Immature natural killer cell (primary cell): ENCODE results near the gene SSTR3. TPM values are rescaled to one million over a fixed set of nuclear protein-coding genes. Genes with fewer than 3 reads are reported as not detected.

Experiments used
- DNase-seq, 3 donors: peaks; one replicate each; pipeline ENCODE4 v3.0.0; 2022; ENCODE audit warnings: mixed read lengths in 1 of 3
- H3K27ac Mint-ChIP-seq, 6 donors: one replicate each; pipeline ENCODE4 v1.8.0; 2020; ENCODE audit warnings: mixed read lengths in 6 of 6, mild to moderate bottlenecking in 5 of 6, inconsistent platforms in 4 of 6, moderate library complexity in 3 of 6
- H3K27me3 Mint-ChIP-seq, 3 donors: one replicate each; pipeline ENCODE4 v1.8.0; 2020 to 2021; ENCODE audit warnings: low read depth in 3 of 3, mild to moderate bottlenecking in 3 of 3, mixed read lengths in 3 of 3, moderate library complexity in 3 of 3, inconsistent platforms in 1 of 3
- H3K36me3 Mint-ChIP-seq, 3 donors: one replicate each; pipeline ENCODE4 v1.8.0; 2020; ENCODE audit warnings: mixed read lengths in 3 of 3, inconsistent platforms in 2 of 3, mild to moderate bottlenecking in 2 of 3
- H3K4me1 Mint-ChIP-seq, 2 donors: one replicate each; pipeline ENCODE4 v1.8.0; 2020; ENCODE audit warnings: inconsistent platforms in 2 of 2, mild to moderate bottlenecking in 2 of 2, mixed read lengths in 2 of 2, moderate library complexity in 1 of 2
- H3K4me3 Mint-ChIP-seq, 5 donors: one replicate each; pipeline ENCODE4 v1.8.0; 2020; ENCODE audit warnings: mild to moderate bottlenecking in 5 of 5, mixed read lengths in 5 of 5, inconsistent platforms in 3 of 5, moderate library complexity in 3 of 5
- H3K9me3 Mint-ChIP-seq, 6 donors: one replicate each; pipeline ENCODE4 v1.8.0; 2020; ENCODE audit warnings: mild to moderate bottlenecking in 6 of 6, mixed read lengths in 6 of 6, inconsistent platforms in 4 of 6, moderate library complexity in 3 of 6
- polyA plus RNA-seq, 3 donors: library from polyadenylated mRNA; unstranded; fragments of 300-500 nt; fragmentation: Illumina TruSeq; gene quantifications; one replicate each; pipeline ENCODE4 v1.2.3, GENCODE V29; 2021

SSTR3 gene
- polyA plus RNA-seq, 3 donors from 2014 or later, result not detected

GRCh38 chr22:37229012-37229804 lies 16.9 kb upstream of the SSTR3 start:
- no peaks in the 10 kb centered on the region for H3K9me3 Mint-ChIP-seq
- DNase-seq, result peak; percentile 62 to 64 (median 64)
- peaks cover 87 to 89% of the 10 kb centered on the region in 2 donors for H3K4me1 Mint-ChIP-seq
- peak overlapping the region; percentile 83 to 88 (median 86) for H3K4me3 Mint-ChIP-seq
- H3K36me3 Mint-ChIP-seq, result peaks cover 25 to 63% (median 32%) of the 10 kb centered on the region in 3 donors
- H3K27ac Mint-ChIP-seq, result peak overlapping the region; percentile 98 to 100 (median 100)
- H3K27me3 Mint-ChIP-seq, result peaks cover 1 to 19% (median 12%) of the 10 kb centered on the region in 3 donors

- H3K27ac Mint-ChIP-seq, result peak overlapping the region; percentile 98 to 100 (median 100)
- H3K9me3 Mint-ChIP-seq, result no peaks in the 10 kb centered on the region
- H3K4me1 Mint-ChIP-seq, result peaks cover 87 to 89% of the 10 kb centered on the region in 2 donors
- H3K27me3 Mint-ChIP-seq, result peaks cover 3 to 19% (median 12%) of the 10 kb centered on the region in 3 donors
- DNase-seq, result peak in 2 of 3 donors; percentile 38 to 40
- peak overlapping the region; percentile 76 to 88 (median 83) for H3K4me3 Mint-ChIP-seq
- H3K36me3 Mint-ChIP-seq, result peaks cover 32 to 72% (median 40%) of the 10 kb centered on the region in 3 donors
Observed at GRCh38 chr22:37228106-37229011, 16.1 kb upstream of the SSTR3 start.

- Mint-ChIP-seq H3K36me3 (peaks cover 36 to 67% (median 41%) of the 10 kb centered on the region in 3 donors), H3K27ac (peak overlapping the region; percentile 56 to 96 (median 84)), H3K4me3 (peak overlapping the region in 1 of 5 donors; percentile 36), H3K27me3 (peaks cover 9 to 21% (median 12%) of the 10 kb centered on the region in 3 donors), H3K9me3 (peaks cover 0 to under 1% (median 0%) of the 10 kb centered on the region in 6 donors), H3K4me1 (peaks cover 89% of the 10 kb centered on the region in 2 donors)
- no peak for DNase-seq
Observed at GRCh38 chr22:37226514-37226913, 14.2 kb upstream of the SSTR3 start.

GRCh38 chr22:37226087-37226486 lies 13.8 kb upstream of the SSTR3 start:
- DNase-seq, result no peak
- Mint-ChIP-seq H3K36me3 (peaks cover 36 to 63% (median 39%) of the 10 kb centered on the region in 3 donors), H3K4me1 (peaks cover 89% of the 10 kb centered on the region in 2 donors), H3K27ac (peak overlapping the region; percentile 56 to 96 (median 84)), H3K4me3 (peak overlapping the region in 3 of 5 donors; percentile 6 to 28 (median 17)), H3K9me3 (peaks cover 0 to 2% (median 0%) of the 10 kb centered on the region in 6 donors), H3K27me3 (peaks cover 9 to 23% (median 12%) of the 10 kb centered on the region in 3 donors)

GRCh38 chr22:37225481-37225880 lies 13.2 kb upstream of the SSTR3 start:
- Mint-ChIP-seq H3K4me1 (peaks cover 89% of the 10 kb centered on the region in 2 donors), H3K27ac (peak overlapping the region; percentile 90 to 99 (median 94)), H3K27me3 (peaks cover 9 to 18% (median 12%) of the 10 kb centered on the region in 3 donors), H3K36me3 (peaks cover 32 to 57% (median 34%) of the 10 kb centered on the region in 3 donors), H3K9me3 (peaks cover 0 to 2% (median 0%) of the 10 kb centered on the region in 6 donors), H3K4me3 (peak overlapping the region in 2 of 5 donors; percentile 12 to 40)
- DNase-seq, result no peak

DNA sequence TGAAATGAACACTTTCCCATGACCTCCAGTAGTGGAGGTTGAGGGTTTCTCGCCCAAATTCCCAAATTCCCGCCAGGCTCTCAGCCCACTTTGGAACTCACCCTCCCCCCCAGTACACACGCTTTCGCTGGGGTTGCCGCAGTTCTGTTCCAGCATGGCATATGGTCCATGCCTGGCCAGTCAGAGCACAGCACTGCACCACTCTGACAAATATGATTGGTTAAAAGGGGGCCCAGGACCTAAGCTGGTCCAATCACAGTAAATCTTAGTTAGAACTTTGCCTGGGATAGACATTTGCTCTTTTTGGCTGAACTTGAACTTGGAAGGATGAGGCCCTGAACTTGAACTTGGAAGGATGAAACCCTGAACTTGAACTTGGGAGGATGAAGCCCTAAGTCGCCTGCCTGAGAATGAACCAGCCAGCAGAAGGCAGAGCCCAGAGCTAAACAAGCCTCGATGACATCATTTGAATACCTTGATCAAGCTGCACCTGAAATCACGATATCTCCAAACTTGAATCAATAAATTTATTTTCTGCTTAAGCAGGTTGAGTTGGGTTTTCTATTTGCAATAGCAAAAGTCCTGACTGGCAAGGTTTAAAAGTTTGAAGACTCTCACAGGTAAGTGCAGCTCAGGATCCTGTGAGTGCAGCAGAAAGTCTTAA lies 12.6 kb upstream of the SSTR3 start:
- Mint-ChIP-seq H3K36me3 (peaks cover 31 to 54% (median 32%) of the 10 kb centered on the region in 3 donors), H3K27ac (peak overlapping the region; percentile 91 to 99 (median 94)), H3K27me3 (peaks cover 8 to 13% (median 9%) of the 10 kb centered on the region in 3 donors), H3K4me3 (peak overlapping the region in 2 of 5 donors; percentile 23 to 38), H3K9me3 (peaks cover 0 to 2% (median 0%) of the 10 kb centered on the region in 6 donors), H3K4me1 (peaks cover 87 to 89% of the 10 kb centered on the region in 2 donors)
- DNase-seq, result no peak

- peak overlapping the region; percentile 91 to 99 (median 94) for H3K27ac Mint-ChIP-seq
- H3K36me3 Mint-ChIP-seq, result peaks cover 31 to 46% (median 32%) of the 10 kb centered on the region in 3 donors
- peaks cover 87 to 89% of the 10 kb centered on the region in 2 donors for H3K4me1 Mint-ChIP-seq
- H3K4me3 Mint-ChIP-seq, result peak overlapping the region; percentile 17 to 79 (median 39)
- peaks cover 0 to 2% (median 0%) of the 10 kb centered on the region in 6 donors for H3K9me3 Mint-ChIP-seq
- H3K27me3 Mint-ChIP-seq, result peaks cover 2 to 9% (median 6%) of the 10 kb centered on the region in 3 donors
- no peak for DNase-seq
Observed at GRCh38 chr22:37223965-37224551, 11.8 kb upstream of the SSTR3 start.

GRCh38 chr22:37222440-37222971 lies 10.2 kb upstream of the SSTR3 start:
- Mint-ChIP-seq H3K36me3 (peaks cover 27 to 35% (median 31%) of the 10 kb centered on the region in 3 donors), H3K4me1 (peaks cover 83 to 89% of the 10 kb centered on the region in 2 donors), H3K4me3 (peak overlapping the region; percentile 72 to 79 (median 77))

GRCh38 chr22:37221424-37222333 lies 9.4 kb upstream of the SSTR3 start:
- peaks cover 0 to 2% (median 0%) of the 10 kb centered on the region in 6 donors for H3K9me3 Mint-ChIP-seq
- H3K27ac Mint-ChIP-seq, result peak overlapping the region; percentile 91 to 99 (median 94)
- H3K36me3 Mint-ChIP-seq, result peaks cover 27 to 35% (median 31%) of the 10 kb centered on the region in 3 donors
- no peak for DNase-seq
- H3K4me1 Mint-ChIP-seq, result peaks cover 83 to 89% of the 10 kb centered on the region in 2 donors
- H3K4me3 Mint-ChIP-seq, result peak overlapping the region; percentile 72 to 79 (median 77)
- peaks cover 2 to 9% (median 6%) of the 10 kb centered on the region in 3 donors for H3K27me3 Mint-ChIP-seq

More at GRCh38 chr22:37222440-37222971, 10.2 kb upstream of the SSTR3 start:
- Mint-ChIP-seq H3K27me3 (peaks cover 2 to 9% (median 6%) of the 10 kb centered on the region in 3 donors), H3K9me3 (peaks cover 0 to 2% (median 0%) of the 10 kb centered on the region in 6 donors), H3K27ac (peak overlapping the region; percentile 91 to 99 (median 94))
- DNase-seq, result peak; percentile 68 to 75 (median 71)

GRCh38 chr22:37220543-37220981 lies 8.3 kb upstream of the SSTR3 start:
- Mint-ChIP-seq H3K27ac (peak overlapping the region; percentile 58 to 99 (median 92)), H3K4me1 (peaks cover 77 to 88% of the 10 kb centered on the region in 2 donors), H3K4me3 (peak overlapping the region in 3 of 5 donors; percentile 46 to 56 (median 50)), H3K27me3 (peaks cover 0 to 9% (median 6%) of the 10 kb centered on the region in 3 donors), H3K36me3 (peaks cover 21 to 27% (median 24%) of the 10 kb centered on the region in 3 donors), H3K9me3 (peaks cover 0 to 2% (median 0%) of the 10 kb centered on the region in 6 donors)
- DNase-seq, result no peak

DNA sequence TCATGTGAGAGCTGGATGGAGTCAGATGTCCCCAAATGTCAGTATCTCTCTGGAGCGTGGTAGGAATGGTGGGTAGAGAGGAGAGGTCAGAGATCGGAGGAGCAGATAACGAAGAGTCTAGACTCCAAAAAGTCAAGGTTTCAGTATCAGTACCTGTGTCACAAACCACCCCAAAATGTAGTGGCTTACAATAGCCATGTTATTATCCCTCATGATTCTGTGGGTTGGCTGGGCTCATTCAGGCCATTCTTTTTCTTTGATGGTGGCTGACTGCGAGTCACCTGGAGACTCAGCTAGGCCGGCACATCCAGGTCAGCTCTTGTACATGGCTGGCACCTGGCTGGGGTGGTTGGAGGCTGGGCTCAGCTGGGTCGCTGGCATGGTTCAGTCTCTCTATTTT lies 7.3 kb upstream of the SSTR3 start:
- H3K4me1 Mint-ChIP-seq, result peaks cover 69 to 79% of the 10 kb centered on the region in 2 donors

More for the DNA sequence above, 7.3 kb upstream of the SSTR3 start:
- Mint-ChIP-seq H3K9me3 (peaks cover 0 to 2% (median 0%) of the 10 kb centered on the region in 6 donors), H3K27me3 (peaks cover 0 to 8% (median 6%) of the 10 kb centered on the region in 3 donors), H3K27ac (peak overlapping the region; percentile 46 to 91 (median 80)), H3K4me3 (peak overlapping the region in 1 of 5 donors; percentile 25), H3K36me3 (peaks cover 14 to 17% (median 15%) of the 10 kb centered on the region in 3 donors)
- no peak for DNase-seq
